Cardiac fibroblast (primary cell): ENCODE results near the gene PDCD2L.

Experiments
- DNase-seq, 2 donors: peaks; one replicate each; pipeline versions ENCODE4 v3.0.0 to v3.0.0-alpha.2; 2010; ENCODE audit warnings: low read depth in 2 of 2
- H3K4me3 ChIP-seq, 2 donors: replicated peaks in 1 of 2; 1 replicate in 1 of 2; 2 replicates in 1 of 2; pipeline ENCODE4 v1.5.1; 2011; ENCODE audit warnings: low read depth in 2 of 2, low read length in 2 of 2, mild to moderate bottlenecking in 2 of 2, moderate library complexity in 1 of 2
- CTCF ChIP-seq: IDR thresholded peaks from one replicate; pipeline ENCODE4 v1.5.1; 2011; ENCODE audit warnings: low read depth, mild to moderate bottlenecking, low read length, inconsistent platforms

Gene PDCD2L

DNA sequence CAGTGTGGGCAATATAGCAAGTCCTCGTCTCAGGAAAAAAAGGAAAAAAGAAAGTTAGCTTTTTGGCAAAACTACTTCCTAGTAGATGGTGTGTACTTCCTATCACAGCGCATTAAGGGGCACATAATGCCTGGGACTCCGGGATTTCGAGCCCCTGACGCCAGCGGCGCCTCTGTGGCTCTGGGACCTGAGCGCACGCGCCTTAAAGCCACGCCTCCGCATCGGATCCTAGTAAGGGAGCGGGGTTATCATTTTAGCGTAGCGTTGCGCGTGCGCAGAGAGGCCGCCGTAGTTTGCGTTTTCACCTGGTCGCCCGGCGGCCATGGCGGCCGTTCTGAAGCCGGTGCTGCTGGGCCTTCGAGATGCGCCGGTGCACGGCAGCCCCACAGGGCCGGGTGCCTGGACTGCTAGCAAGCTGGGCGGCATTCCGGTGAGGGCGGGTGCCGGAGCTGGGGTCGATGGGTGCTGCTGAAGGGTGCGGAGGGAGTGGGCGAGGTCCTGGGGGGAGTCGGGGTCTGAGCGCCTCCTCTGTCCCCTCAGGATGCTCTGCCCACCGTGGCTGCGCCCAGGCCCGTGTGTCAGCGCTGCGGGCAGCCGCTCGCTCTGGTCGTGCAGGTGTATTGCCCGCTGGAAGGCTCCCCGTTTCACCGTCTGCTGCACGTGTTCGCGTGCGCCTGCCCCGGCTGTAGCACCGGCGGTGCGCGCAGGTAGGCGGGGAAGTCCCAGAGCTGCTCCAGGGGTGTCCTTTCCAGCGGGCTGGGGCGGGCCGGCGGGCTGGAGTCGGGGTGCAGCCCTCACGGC lies at the start of gene PDCD2L:
TSS of gene PDCD2L (plus strand) at position 291 of the 801 bp plus-strand sequence. CDS start at position 323, 32 bp downstream.
- peak within 1 kb of the TSS; percentile 95 to 96 for H3K4me3 ChIP-seq
- DNase-seq: peak; percentile 88 to 90
- TF ChIP-seq CTCF: no peak

- no peak for DNase-seq
- TF ChIP-seq CTCF: no peak
Measured at GRCh38 chr19:34355201-34355600, 49.0 kb upstream of the PDCD2L start.

DNA sequence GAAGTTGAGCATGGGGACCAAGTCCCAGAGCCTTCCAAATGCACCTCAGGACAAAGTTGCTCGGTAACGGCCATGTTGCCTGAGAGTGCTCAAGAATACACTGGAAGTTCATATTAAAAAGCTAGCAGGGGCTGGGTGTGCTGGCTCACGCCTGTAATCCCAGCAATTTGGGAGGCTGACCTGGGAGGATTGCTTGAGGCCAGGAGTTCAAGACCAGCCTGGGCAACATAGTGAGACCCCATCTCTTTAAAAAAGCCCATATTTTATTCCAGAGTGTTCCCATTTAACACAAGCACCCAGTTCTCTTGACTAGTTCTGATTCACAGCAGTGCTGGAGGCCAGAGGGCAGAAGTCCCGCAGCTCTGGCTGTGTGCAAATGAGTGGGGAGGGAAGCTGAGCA lies 47.3 kb upstream of the PDCD2L start:
- DNase-seq: no peak
- no peak overlapping the region for H3K4me3 ChIP-seq
- no peak for TF ChIP-seq CTCF

More at GRCh38 chr19:34355201-34355600, 49.0 kb upstream of the PDCD2L start:
- H3K4me3 ChIP-seq: no peak overlapping the region

- H3K4me3 ChIP-seq: no peak overlapping the region
- TF ChIP-seq CTCF: no peak
- DNase-seq: no peak
Measured at GRCh38 chr19:34357431-34357830, 46.8 kb upstream of the PDCD2L start.

DNA sequence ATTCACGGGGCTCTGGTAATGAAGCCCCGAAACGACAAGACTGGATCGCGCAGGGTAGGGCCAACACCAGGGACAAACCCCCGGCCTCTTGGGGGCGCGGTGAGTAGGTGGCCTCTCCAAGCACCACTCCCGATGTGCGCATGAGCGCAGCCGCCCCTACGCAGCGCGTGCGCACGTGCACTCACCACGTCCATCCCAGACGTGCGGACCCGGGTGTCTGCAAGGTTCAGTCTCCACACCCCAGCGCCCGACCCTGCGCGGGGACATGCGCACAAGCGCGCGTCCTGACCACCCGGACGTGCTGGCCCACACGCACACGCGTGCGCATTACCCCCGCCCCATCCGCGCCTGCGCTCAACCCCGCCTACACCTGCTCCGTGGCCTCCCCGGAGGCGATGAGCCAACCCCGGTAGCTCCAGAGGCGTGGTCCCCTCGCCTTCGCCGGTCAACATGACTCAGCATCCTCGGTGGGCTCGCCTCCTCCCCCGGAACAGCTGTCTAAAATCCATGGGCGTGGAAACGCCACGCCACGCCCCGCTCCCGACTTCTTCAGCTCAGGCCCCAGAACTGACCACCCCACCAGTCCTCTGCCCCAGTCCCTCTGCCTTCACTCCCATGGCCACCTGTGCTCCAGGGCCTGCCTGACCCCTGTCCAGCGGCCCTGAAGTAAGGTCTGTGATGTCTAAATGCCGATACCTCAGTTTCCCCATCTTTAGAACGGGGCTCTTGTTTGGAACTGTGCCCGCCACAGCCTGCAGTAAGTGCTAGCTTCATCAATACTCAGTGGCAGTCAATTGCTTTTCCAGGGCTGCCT lies 44.9 kb upstream of the PDCD2L start:
- peak; percentile 97 to 99 for DNase-seq
- peak; percentile 50 for TF ChIP-seq CTCF
- peak overlapping the region; percentile 43 to 47 for H3K4me3 ChIP-seq

DNA sequence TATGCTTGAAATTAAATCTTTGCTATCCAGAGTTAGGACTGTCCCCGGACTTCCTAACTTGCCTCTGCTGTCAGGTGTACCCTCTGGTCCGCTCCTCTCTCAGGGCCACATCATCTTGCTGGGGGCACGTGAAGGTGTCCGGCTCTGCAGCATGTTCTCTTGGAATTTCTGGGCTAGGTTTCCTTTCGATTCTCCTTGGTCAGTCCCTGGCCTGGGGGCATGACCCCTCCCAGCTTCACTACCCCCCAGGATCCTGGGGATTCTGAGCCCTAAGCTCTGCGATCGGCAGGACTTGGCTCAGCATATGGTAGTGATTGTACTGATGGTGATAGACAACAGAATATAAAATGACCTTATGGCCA lies 44.3 kb upstream of the PDCD2L start:
- no peak for DNase-seq
- no peak for TF ChIP-seq CTCF
- H3K4me3 ChIP-seq: peak overlapping the region; percentile 43 to 47
